ENCODE measurements around the gene TMEM52.

DNA sequence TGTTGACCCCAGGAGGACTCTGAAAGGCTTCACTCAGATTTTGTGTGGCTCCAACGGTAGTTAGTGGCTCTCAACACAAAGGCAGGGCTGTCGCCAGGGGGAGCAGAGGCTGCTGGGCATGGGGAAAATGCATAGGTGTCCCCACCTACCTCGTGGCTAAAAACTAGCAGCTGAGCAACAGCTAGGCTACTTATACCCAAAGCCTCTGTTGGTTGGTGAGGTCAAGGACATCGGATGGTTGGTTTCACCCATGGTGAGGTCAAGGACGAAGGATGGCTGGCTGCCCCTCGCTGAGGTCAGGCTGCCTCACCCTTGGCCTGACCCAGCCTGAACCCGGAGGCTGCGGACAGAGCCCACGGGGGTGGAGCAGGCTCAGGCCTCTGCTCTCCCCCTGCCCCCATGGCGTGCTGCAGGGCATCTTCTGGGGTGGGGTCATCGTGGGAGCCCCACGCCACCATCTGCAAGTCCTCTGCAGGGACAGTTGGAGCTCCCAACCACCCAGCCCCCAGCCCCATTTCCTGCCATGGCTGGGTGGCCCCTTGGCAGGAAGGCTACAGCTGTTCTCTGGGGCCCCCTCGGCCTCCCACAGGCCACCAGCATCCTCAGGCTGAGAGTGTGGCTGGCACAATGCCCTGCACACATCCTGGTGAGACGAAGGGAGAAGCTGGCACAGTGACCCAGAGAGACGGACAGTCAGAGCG lies 19.7 kb downstream of the TMEM52 start:
- TF ChIP-seq CTCF (IDR thresholded peaks at IDR 0.05) (no peak), POLR2A (IDR thresholded peaks at IDR 0.05) (no peak)

Data from esophagus squamous epithelium (tissue), 4 donors.